Breast epithelium (tissue), 3 donors: Measurements from ENCODE around the gene TOR1AIP1.

Experiments used
- CTCF ChIP-seq, 3 donors: fragments of 450-650 bp; IDR thresholded peaks; one replicate each; pipeline ENCODE4 v1.5.1; 2016 to 2017; ENCODE audit warnings: antibody characterized with exemption in 3 of 3, mild to moderate bottlenecking in 3 of 3, moderate library complexity in 3 of 3
- POLR2A ChIP-seq: fragments of 450-650 bp; IDR thresholded peaks from one replicate; pipeline ENCODE4 v1.6.1; 2016; ENCODE audit warnings: antibody characterized with exemption, mild to moderate bottlenecking, moderate library complexity

- no peak for TF ChIP-seq CTCF (IDR thresholded peaks at IDR 0.05)
- TF ChIP-seq POLR2A: no peak
Measured at GRCh38 chr1:179951383-179952144, 69.5 kb downstream of the TOR1AIP1 start.
